ENCODE data around the gene KCNK2. TPM values are rescaled to one million over a fixed set of nuclear protein-coding genes. Genes with fewer than 3 reads are reported as not detected.

KCNK2 gene
- total and polyA plus RNA-seq, 10 of the 15 experiments (the other 5 are each of a cell fraction or from before 2014, with no cell fraction given), result 0.04 to 0.13 (median 0.08) TPM; not detected in 4

DNA sequence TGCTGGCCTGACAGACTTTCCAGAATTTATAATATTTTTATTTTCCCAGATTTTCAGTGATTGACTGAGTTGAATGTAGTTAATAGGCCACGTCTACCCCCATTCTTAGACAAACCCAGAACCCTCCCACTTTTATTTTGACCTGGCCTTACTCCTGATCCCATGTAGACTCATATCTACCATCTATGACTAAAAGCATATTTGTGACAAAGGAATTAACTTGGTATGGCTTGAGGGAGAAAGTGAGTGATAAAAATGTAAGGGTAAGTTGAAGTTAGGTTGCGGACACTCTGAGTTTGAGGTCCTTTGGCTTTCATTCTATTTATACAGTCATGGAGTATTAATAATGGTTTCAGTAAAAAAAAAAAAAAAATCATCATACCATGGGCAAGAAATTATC lies 168.4 kb downstream of the KCNK2 start:
- H2AFZ ChIP-seq (ENCODE audit: control insufficient read depth, low read depth, low read length), result no peak overlapping the region
- SMC1A ChIA-PET (ENCODE audit: uncharacterized antibody, unreplicated experiment), result no interaction called here
- RAD21 ChIA-PET (ENCODE audit: unreplicated experiment), result no interaction called here

DNA sequence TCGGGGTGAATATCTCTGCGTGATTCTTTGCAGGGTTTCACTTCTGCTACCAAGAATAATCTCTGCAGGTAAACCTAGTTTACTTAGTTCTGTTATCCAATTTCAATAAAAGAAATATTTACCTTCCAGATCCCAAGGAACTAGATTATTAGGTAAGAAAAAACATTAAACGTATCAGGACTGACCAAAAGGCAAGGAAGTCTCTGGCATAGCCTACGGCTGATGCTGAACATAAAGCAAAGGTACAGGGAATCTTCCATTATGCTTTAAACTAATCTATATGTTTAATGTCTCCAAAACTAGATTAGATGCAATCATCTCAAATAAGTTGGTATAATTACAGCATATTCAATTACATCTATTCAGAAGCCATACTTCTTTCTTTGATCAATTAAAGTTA lies 168.9 kb downstream of the KCNK2 start:
- WGBS (ENCODE audit: insufficient coverage, insufficient replicate concordance, low lambda C conversion rate, missing lambda C conversion rate), result 29% methylated on average over 4 of the region's 4 CpGs
- FAIRE-seq, result no peak
- ChIA-PET POLR2A (no interaction called here), SMC1A (ENCODE audit: uncharacterized antibody, unreplicated experiment) (no interaction called here), CTCF (no interaction called here), RAD21 (ENCODE audit: unreplicated experiment) (no interaction called here)
- Histone ChIP-seq H3K79me2 (ENCODE audit: control insufficient read depth, insufficient read depth, low read length) (no peaks in the 10 kb centered on the region), H3K4me3 (no peak overlapping the region), H3K27me3 (replicated peaks in 1 of 2; ENCODE audit: control insufficient read depth in 2 of 2, insufficient read depth in 2 of 2, low read length in 1 of 2) (no peaks in the 10 kb centered on the region), H3K9me3 (replicated peaks; ENCODE audit: control insufficient read depth, insufficient read depth, low read length) (no peaks in the 10 kb centered on the region), H3K36me3 (ENCODE audit: control insufficient read depth in 2 of 2, insufficient read depth in 2 of 2, low read length in 1 of 2) (no peaks in the 10 kb centered on the region), H3K27ac (ENCODE audit: control insufficient read depth, insufficient read depth) (no peak overlapping the region), H3K4me1 (ENCODE audit: control insufficient read depth, insufficient read depth, low read length) (no peaks in the 10 kb centered on the region), H3K9ac (ENCODE audit: control insufficient read depth, insufficient read depth, low read length) (no peak overlapping the region), H2AFZ (ENCODE audit: control insufficient read depth, low read depth, low read length) (no peak overlapping the region), H4K20me1 (ENCODE audit: control insufficient read depth, insufficient read depth) (no peaks in the 10 kb centered on the region), H3K4me2 (ENCODE audit: control insufficient read depth, insufficient read depth) (no peak overlapping the region)
- in situ Hi-C loops (cut with MboI), result no loop called here
- ATAC-seq, result no peak
- no peak for DNase-seq (ENCODE audit: low read depth, low spot score)
- no TSS peak for BruUV-seq (replicated peaks)
- intact Hi-C loops (cut with micrococcal nuclease; ENCODE audit: unreplicated experiment), result no loop called here
- no peak for TF ChIP-seq HCFC1 (IDR thresholded peaks at IDR 0.05; ENCODE audit: low read length)
- no peak for TF ChIP-seq RUNX3 (IDR thresholded peaks at IDR 0.05; ENCODE audit: low read length)
- no peak for TF ChIP-seq IRF4 (IDR thresholded peaks at IDR 0.05; ENCODE audit: low read depth, low read length)
- no peak for TF ChIP-seq ESRRA (IDR thresholded peaks at IDR 0.05; ENCODE audit: low read length)
- TF ChIP-seq, protein P1, sequence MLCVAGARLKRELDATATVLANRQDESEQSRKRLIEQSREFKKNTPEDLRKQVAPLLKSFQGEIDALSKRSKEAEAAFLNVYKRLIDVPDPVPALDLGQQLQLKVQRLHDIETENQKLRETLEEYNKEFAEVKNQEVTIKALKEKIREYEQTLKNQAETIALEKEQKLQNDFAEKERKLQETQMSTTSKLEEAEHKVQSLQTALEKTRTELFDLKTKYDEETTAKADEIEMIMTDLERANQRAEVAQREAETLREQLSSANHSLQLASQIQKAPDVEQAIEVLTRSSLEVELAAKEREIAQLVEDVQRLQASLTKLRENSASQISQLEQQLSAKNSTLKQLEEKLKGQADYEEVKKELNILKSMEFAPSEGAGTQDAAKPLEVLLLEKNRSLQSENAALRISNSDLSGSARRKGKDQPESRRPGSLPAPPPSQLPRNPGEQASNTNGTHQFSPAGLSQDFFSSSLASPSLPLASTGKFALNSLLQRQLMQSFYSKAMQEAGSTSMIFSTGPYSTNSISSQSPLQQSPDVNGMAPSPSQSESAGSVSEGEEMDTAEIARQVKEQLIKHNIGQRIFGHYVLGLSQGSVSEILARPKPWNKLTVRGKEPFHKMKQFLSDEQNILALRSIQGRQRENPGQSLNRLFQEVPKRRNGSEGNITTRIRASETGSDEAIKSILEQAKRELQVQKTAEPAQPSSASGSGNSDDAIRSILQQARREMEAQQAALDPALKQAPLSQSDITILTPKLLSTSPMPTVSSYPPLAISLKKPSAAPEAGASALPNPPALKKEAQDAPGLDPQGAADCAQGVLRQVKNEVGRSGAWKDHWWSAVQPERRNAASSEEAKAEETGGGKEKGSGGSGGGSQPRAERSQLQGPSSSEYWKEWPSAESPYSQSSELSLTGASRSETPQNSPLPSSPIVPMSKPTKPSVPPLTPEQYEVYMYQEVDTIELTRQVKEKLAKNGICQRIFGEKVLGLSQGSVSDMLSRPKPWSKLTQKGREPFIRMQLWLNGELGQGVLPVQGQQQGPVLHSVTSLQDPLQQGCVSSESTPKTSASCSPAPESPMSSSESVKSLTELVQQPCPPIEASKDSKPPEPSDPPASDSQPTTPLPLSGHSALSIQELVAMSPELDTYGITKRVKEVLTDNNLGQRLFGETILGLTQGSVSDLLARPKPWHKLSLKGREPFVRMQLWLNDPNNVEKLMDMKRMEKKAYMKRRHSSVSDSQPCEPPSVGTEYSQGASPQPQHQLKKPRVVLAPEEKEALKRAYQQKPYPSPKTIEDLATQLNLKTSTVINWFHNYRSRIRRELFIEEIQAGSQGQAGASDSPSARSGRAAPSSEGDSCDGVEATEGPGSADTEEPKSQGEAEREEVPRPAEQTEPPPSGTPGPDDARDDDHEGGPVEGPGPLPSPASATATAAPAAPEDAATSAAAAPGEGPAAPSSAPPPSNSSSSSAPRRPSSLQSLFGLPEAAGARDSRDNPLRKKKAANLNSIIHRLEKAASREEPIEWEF (IDR thresholded peaks at IDR 0.05; ENCODE audit: insufficient replicate concordance, low read depth, low read length), result no peak
- no peak for TF ChIP-seq CREM (IDR thresholded peaks at IDR 0.05; ENCODE audit: low read depth)
- TF ChIP-seq, protein P2, sequence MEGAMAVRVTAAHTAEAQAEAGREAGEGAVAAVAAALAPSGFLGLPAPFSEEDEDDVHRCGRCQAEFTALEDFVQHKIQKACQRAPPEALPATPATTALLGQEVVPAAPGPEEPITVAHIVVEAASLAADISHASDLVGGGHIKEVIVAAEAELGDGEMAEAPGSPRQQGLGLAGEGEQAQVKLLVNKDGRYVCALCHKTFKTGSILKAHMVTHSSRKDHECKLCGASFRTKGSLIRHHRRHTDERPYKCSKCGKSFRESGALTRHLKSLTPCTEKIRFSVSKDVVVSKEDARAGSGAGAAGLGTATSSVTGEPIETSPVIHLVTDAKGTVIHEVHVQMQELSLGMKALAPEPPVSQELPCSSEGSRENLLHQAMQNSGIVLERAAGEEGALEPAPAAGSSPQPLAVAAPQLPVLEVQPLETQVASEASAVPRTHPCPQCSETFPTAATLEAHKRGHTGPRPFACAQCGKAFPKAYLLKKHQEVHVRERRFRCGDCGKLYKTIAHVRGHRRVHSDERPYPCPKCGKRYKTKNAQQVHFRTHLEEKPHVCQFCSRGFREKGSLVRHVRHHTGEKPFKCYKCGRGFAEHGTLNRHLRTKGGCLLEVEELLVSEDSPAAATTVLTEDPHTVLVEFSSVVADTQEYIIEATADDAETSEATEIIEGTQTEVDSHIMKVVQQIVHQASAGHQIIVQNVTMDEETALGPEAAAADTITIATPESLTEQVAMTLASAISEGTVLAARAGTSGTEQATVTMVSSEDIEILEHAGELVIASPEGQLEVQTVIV (IDR thresholded peaks at IDR 0.05; ENCODE audit: borderline replicate concordance, partially characterized antibody), result no peak

More for the DNA sequence above, 168.4 kb downstream of the KCNK2 start:
- CTCF ChIA-PET, result no interaction called here
- intact Hi-C loops (cut with micrococcal nuclease; ENCODE audit: unreplicated experiment) (no loop called here), in situ Hi-C loops (cut with MboI) (no loop called here)
- ATAC-seq (no peak), DNase-seq (ENCODE audit: low read depth, low spot score) (no peak), FAIRE-seq (no peak)
- Histone ChIP-seq H3K27ac (ENCODE audit: control insufficient read depth, insufficient read depth) (no peak overlapping the region), H4K20me1 (ENCODE audit: control insufficient read depth, insufficient read depth) (no peaks in the 10 kb centered on the region), H3K9ac (ENCODE audit: control insufficient read depth, insufficient read depth, low read length) (no peak overlapping the region), H3K4me2 (ENCODE audit: control insufficient read depth, insufficient read depth) (no peak overlapping the region), H3K4me1 (ENCODE audit: control insufficient read depth, insufficient read depth, low read length) (no peaks in the 10 kb centered on the region), H3K9me3 (replicated peaks; ENCODE audit: control insufficient read depth, insufficient read depth, low read length) (no peaks in the 10 kb centered on the region), H3K27me3 (replicated peaks in 1 of 2; ENCODE audit: control insufficient read depth in 2 of 2, insufficient read depth in 2 of 2, low read length in 1 of 2) (no peaks in the 10 kb centered on the region), H3K79me2 (ENCODE audit: control insufficient read depth, insufficient read depth, low read length) (no peaks in the 10 kb centered on the region), H3K4me3 (no peak overlapping the region), H3K36me3 (ENCODE audit: control insufficient read depth in 2 of 2, insufficient read depth in 2 of 2, low read length in 1 of 2) (no peaks in the 10 kb centered on the region)
- POLR2A ChIA-PET, result no interaction called here
- no peak for TF ChIP-seq YBX1 (IDR thresholded peaks at IDR 0.05)
- TF ChIP-seq CBX3 (IDR thresholded peaks at IDR 0.05; ENCODE audit: borderline replicate concordance, low read depth), result no peak
- TF ChIP-seq SREBF1 (IDR thresholded peaks at IDR 0.05; ENCODE audit: low read length), result no peak
- TF ChIP-seq ZNF274 (IDR thresholded peaks at IDR 0.05; ENCODE audit: insufficient read depth, insufficient read length), result no peak
- no peak for TF ChIP-seq BCL11A (IDR thresholded peaks at IDR 0.05; ENCODE audit: low read depth, low read length)
- TF ChIP-seq SMAD1 (IDR thresholded peaks at IDR 0.05; ENCODE audit: low read depth, partially characterized antibody), result no peak
- TF ChIP-seq SP1 (IDR thresholded peaks at IDR 0.05; ENCODE audit: low read depth, low read length), result no peak
- WGBS (ENCODE audit: insufficient coverage, insufficient replicate concordance, low lambda C conversion rate, missing lambda C conversion rate), result 23% methylated on average over 2 of the region's 2 CpGs
- no TSS peak for BruUV-seq (replicated peaks)

All from GM12878 (cell line).